Measurements from ENCODE around the gene CYTH1. TPM values are rescaled to one million over a fixed set of nuclear protein-coding genes. Genes with fewer than 3 reads are reported as not detected.

The CYTH1 gene
- total RNA-seq, 6 donors from 2014 or later: 113 to 295 (median 121) TPM

DNA sequence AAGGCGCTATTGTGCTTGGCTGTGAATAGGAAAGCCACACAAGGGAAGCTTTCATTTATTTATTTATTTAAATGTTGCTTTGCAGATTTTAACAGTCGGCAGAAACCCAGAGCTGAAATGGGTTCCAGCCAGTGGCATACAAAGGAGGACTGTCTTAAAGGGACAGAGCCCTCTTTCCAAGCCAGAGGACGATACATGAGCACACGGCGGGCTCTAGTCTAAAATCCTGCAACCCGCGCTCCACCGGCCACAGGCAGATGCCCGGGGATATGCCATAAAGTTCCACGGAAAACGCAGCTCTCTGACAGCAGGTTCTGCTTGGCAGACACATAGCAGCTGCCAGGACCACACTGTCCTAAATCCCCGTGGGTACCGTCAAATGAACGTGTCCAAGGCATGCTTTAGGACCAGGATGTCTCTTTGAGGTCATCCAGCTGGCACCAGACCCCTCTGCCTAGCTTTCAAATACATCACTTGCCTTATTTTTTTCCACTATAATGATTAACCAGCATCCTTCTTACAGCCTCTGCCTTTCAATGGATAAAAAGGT lies 64.6 kb downstream of the CYTH1 start:
- Histone ChIP-seq H3K27me3 (no peaks in the 10 kb centered on the region), H3K36me3 (no peaks in the 10 kb centered on the region), H3K27ac (peak overlapping the region in 3 of 4 donors; percentile 5 to 60 (median 32)), H3K4me1 (peaks cover 55 to 87% (median 64%) of the 10 kb centered on the region in 4 donors), H3K4me3 (peak overlapping the region in 3 of 4 donors; percentile 27 to 43 (median 40)), H3K9me3 (no peaks in the 10 kb centered on the region)
- DNase-seq (peak in 1 of 2 donors; percentile 20), ATAC-seq (ENCODE audit: low FRiP score in 2 of 2) (peak; percentile 30 to 71)
- TF ChIP-seq POLR2A (IDR thresholded peaks at IDR 0.05) (no peak), EP300 (IDR thresholded peaks at IDR 0.05) (no peak), POLR2AphosphoS5 (IDR thresholded peaks at IDR 0.05) (no peak)
- TF ChIP-seq, protein P1, sequence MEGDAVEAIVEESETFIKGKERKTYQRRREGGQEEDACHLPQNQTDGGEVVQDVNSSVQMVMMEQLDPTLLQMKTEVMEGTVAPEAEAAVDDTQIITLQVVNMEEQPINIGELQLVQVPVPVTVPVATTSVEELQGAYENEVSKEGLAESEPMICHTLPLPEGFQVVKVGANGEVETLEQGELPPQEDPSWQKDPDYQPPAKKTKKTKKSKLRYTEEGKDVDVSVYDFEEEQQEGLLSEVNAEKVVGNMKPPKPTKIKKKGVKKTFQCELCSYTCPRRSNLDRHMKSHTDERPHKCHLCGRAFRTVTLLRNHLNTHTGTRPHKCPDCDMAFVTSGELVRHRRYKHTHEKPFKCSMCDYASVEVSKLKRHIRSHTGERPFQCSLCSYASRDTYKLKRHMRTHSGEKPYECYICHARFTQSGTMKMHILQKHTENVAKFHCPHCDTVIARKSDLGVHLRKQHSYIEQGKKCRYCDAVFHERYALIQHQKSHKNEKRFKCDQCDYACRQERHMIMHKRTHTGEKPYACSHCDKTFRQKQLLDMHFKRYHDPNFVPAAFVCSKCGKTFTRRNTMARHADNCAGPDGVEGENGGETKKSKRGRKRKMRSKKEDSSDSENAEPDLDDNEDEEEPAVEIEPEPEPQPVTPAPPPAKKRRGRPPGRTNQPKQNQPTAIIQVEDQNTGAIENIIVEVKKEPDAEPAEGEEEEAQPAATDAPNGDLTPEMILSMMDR (IDR thresholded peaks at IDR 0.05): no peak
- WGBS, 2 donors: 32 to 33% methylated on average over 14 of the region's 14 CpGs

DNA sequence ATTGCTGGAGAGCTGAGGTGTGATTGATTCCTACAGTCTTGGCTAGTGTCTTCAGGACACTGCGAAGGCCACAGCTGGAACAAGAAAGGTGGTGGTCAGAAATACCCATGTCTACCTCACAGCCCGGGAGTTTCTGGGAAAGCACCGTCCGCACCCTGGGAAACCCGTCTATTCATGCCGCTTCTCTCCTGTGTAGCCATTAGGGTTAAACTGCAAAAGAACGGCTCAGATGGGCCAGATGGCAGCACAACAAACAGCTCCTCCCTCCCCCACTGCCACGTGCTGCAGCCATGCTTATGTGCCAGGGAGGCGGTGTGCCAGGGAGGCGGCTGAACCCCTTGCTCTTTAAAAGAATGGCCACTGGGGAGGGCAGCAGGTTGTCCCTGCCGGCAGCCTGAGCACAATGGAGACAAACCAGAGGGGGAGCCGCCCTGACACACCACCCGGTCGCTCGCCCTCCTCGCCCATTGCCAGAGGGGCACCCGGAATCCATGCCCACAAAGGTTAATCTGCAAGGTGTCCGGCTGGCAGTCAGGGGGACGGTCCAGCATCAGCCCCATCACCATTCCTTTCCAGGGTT lies 65.2 kb downstream of the CYTH1 start:
- no peaks in the 10 kb centered on the region for H3K9me3 ChIP-seq
- H3K36me3 ChIP-seq: no peaks in the 10 kb centered on the region
- peak in 1 of 2 donors; percentile 59 for TF ChIP-seq POLR2AphosphoS5 (IDR thresholded peaks at IDR 0.05)
- no peak for TF ChIP-seq EP300 (IDR thresholded peaks at IDR 0.05)
- TF ChIP-seq, protein P1 (IDR thresholded peaks at IDR 0.05): peak in 2 of 6 experiments; percentile 23 to 24
- TF ChIP-seq POLR2A (IDR thresholded peaks at IDR 0.05): no peak
- WGBS, 2 donors: 20 to 26% methylated on average over 4 to 18 of the region's 19 CpGs
- peak overlapping the region in 3 of 4 donors; percentile 27 to 43 (median 40) for H3K4me3 ChIP-seq
- peak; percentile 72 to 77 for DNase-seq
- no peaks in the 10 kb centered on the region for H3K27me3 ChIP-seq
- peaks cover 52 to 87% (median 58%) of the 10 kb centered on the region in 4 donors for H3K4me1 ChIP-seq
- peak; percentile 68 to 81 for ATAC-seq (ENCODE audit: low FRiP score in 2 of 2)
- H3K27ac ChIP-seq: peak overlapping the region in 2 of 4 donors; percentile 5 to 60

GRCh38 chr17:78716292-78716691 lies 65.8 kb downstream of the CYTH1 start:
- no peak for DNase-seq
- WGBS, 2 donors: 43 to 50% methylated on average over 1 of the region's 1 CpG
- H3K36me3 ChIP-seq: no peaks in the 10 kb centered on the region
- H3K4me3 ChIP-seq: no peak overlapping the region
- no peaks in the 10 kb centered on the region for H3K9me3 ChIP-seq
- H3K27ac ChIP-seq: peak overlapping the region in 2 of 4 donors; percentile 1 to 60
- ATAC-seq (ENCODE audit: low FRiP score in 2 of 2): no peak
- no peaks in the 10 kb centered on the region for H3K27me3 ChIP-seq
- no peak for TF ChIP-seq POLR2AphosphoS5 (IDR thresholded peaks at IDR 0.05)
- TF ChIP-seq POLR2A (IDR thresholded peaks at IDR 0.05): no peak
- TF ChIP-seq, protein P1 (IDR thresholded peaks at IDR 0.05): no peak
- TF ChIP-seq EP300 (IDR thresholded peaks at IDR 0.05): no peak
- peaks cover 48 to 83% (median 56%) of the 10 kb centered on the region in 4 donors for H3K4me1 ChIP-seq

DNA sequence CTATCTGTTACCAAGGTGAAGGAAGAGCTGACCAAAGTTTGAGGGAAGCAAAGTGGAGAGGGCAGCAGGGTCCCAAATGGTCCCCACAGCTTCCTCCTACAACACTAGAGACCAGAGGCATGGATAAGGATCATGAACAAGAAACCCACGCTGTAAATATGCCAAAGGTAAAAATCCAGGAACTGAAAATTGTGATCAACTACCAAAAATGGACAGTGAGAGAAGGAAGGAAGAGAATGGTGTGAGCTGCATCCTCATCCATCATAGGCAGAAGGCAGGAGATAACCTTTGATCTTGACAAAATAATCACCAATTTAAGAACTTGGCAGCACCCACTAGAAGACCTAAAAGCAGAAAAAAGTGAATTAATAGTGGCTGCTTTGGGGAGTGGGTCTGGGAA lies 66.2 kb downstream of the CYTH1 start:
- no peak for ATAC-seq (ENCODE audit: low FRiP score in 2 of 2)
- peak overlapping the region in 3 of 4 donors; percentile 1 to 21 (median 17) for H3K27ac ChIP-seq
- WGBS, 2 donors: 62 to 70% methylated on average over 1 of the region's 1 CpG

More for the DNA sequence above, 66.2 kb downstream of the CYTH1 start:
- H3K27me3 ChIP-seq: no peaks in the 10 kb centered on the region
- no peak for TF ChIP-seq EP300 (IDR thresholded peaks at IDR 0.05)
- TF ChIP-seq POLR2AphosphoS5 (IDR thresholded peaks at IDR 0.05): no peak
- no peak for TF ChIP-seq POLR2A (IDR thresholded peaks at IDR 0.05)
- TF ChIP-seq, protein P1 (IDR thresholded peaks at IDR 0.05): no peak
- DNase-seq: no peak
- H3K4me1 ChIP-seq: peaks cover 45 to 81% (median 52%) of the 10 kb centered on the region in 4 donors
- no peaks in the 10 kb centered on the region for H3K36me3 ChIP-seq
- H3K9me3 ChIP-seq: no peaks in the 10 kb centered on the region
- no peak overlapping the region for H3K4me3 ChIP-seq

Data from upper lobe of left lung (tissue), 6 donors.